GM19372 (cell line): ENCODE measurements around the gene FKBP14.
"Not testable (repeated sequence)": the region's sequence is repeated elsewhere in the genome, so short reads cannot be mapped to it uniquely, and the experiment has no call there.

ENCODE experiments used
- ATAC-seq: cut with Tn5 transposase; IDR thresholded peaks from one replicate; pipeline ENCODE4 v1.9.1; 2021; ENCODE audit warnings: mild to moderate bottlenecking, low read depth, moderate library complexity; ENCODE audit not compliant: unreplicated experiment

The FKBP14 gene, protein sequence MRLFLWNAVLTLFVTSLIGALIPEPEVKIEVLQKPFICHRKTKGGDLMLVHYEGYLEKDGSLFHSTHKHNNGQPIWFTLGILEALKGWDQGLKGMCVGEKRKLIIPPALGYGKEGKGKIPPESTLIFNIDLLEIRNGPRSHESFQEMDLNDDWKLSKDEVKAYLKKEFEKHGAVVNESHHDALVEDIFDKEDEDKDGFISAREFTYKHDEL

DNA sequence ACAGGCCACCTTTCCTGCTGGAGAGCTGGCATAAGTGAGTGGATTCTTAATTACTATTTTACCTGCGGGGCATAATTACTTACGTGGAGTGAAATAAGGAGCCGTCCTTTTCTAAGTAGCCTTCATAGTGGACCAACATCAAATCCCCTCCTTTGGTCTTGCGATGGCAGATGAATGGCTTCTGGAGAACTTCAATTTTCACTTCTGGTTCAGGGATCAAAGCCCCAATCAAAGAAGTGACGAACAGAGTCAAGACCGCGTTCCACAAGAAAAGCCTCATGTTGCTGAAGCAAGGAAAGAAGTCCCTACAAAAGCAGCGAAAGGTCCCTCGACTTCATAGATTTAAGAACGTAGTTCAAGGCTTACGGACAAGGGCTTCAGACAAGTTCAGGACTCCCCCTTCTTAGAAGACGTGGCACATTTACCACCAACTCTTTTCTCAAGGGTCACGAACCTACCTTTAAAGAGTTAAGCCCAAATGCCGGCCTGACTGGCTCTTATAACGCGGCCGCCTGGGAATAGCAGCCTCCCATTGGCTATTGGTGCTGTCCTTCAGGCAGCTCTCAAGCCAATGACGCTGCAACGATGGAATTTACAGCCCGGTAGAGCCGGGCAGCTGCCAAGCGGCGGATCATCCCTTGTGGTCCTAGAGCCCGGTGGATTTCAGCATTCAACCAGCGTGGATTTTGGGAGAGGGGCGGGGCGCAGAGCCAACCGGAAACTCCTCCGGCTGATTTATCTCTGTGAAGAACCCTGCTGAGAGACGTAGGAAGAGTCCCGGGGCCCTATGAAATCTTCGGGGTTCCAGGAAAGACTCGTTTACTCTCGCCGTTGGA, at the start of gene FKBP14:
Gene FKBP14 (minus strand): TSS at position 474 of the 836 bp plus-strand sequence. CDS start 194 bp downstream, at position 280.
- ATAC-seq = peak; percentile 65

DNA sequence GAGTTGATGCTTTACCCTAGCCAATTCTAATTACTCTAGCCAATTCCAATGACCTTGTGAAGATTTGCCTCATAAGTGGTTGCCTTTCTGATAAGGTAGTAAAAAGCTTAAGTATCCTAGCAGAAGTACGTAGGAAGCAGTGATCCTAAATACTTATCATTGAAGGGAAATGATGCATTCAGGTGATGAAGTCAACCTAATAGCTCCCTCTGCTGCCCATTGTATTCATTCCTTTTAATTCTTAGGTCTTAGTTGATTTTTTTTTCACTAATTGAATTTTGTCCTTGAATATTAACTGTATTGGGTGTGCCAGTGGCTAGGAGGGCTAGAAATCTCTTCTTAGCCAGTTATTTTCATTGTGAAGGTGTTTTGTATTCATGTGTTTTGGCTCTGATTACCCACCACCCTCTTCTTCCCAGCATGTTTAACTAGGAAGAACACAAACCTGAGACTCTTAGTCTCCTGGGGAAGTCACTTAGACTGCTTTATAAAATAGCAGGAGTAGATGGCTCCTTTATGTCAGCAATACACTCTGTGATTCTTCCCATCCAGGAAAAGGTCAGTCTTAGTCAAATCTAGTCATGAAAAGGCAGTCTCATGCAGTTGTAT, 48.0 kb upstream of the FKBP14 start:
- ATAC-seq = no peak

DNA sequence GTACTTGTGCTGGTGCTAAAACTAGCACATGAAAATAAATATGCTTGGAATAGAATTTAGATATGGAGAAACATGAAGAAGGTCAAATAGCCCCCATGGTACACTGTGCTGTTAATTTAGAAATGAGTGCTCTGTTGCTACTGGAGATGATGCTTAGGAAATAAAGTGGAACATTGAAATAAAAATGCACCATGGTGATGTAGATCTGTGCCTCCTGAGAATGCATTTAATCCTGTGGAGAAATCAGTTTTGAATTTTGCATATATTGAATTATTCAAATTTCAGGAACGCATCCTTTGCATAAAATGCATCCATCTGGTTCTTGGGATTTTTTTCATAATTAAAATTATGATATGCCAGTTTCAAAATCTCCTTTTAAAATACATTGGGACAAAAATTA, 46.2 kb upstream of the FKBP14 start:
- no peak for ATAC-seq

DNA sequence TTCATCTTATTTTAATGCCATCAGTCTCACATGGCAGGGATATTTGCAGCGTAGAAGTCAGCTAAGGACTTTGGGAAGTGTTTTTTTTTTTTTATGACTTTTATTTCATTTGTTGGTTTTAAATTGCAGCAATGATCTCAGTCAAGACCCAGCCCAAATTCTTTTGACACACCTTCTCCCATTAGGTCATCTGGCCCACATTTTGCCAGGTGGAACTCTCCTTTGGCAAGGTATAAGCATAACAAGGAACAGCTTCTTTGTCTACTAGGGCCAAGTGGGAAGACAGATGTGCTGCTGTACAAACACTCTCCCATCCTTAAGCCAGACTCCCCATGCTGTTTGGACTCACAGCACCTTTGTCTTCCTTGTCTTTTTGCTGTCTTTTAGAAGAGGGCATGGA, 43.5 kb upstream of the FKBP14 start:
- ATAC-seq = no peak

DNA sequence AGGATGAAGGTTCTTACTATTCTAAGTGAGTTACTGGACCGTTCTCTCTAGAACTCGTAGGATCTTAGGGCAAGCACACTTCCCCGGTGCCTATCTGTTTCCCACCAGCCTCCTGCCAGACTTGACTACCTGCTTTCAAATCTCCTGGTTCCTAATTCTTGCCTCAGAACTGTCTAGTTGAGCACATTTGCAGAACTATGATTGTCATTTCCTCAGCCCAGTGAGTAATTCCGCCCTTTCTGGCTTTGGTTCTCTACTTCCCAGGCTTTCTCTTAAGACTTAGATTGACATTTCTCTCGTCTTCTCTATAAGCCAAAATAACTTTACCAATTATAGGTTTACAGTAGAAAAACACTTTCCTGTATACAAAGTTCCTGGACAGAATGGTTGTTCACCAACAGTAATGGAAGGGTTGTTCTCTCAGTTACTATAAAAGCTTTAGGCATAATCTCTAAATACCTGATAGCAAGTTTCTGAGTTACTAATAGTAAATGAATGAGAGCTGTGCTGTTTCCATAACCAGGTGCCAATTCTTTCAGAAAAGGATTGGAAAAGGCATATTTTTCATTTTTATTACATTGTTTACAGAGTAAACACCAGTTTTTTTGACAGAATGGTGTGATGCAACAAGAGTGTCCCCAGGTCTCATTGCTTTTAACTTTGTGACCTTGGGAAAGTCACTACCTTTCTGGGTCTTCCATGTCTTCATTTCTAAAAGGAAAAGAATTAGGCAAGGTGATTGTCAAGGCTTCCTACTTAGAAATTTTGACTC, 42.8 kb upstream of the FKBP14 start:
- ATAC-seq = no peak

DNA sequence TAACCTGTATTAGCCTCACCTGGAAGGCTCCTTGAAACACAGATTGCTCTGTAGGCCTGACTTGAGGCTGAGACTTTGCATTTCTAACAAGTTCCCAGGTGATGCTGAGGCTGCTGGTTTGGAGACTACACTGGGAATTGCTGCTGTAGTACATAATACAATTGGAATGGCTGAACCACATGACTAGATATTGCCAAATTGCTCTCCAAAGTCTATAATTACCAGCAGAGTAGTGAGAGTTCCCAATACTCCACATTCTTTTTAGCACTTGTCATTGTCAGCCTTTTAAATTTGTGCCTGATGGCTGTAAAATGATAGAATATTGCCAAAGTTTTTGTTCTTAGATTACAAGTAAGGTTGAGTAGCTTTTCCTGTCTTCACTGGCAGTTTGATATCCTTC, 41.6 kb upstream of the FKBP14 start:
- no peak for ATAC-seq

DNA sequence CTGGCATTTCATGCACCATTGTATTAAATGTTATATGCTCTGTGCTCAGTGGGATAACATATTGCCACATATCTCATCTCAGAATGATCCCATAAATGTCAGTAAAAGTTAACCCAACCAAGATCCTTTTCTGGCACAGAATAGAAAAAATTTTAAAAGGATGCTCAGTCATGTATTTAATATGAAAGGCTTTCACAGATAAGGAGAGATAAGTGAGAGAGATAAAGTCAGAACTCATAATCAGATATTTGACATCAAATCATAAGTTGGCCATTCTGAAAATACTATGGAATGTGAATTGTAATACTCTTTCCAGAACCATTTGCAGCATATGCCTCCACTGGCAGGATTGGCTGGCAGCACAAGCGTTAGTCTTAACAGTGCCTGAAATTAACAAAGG, 40.2 kb upstream of the FKBP14 start:
- ATAC-seq = no peak

DNA sequence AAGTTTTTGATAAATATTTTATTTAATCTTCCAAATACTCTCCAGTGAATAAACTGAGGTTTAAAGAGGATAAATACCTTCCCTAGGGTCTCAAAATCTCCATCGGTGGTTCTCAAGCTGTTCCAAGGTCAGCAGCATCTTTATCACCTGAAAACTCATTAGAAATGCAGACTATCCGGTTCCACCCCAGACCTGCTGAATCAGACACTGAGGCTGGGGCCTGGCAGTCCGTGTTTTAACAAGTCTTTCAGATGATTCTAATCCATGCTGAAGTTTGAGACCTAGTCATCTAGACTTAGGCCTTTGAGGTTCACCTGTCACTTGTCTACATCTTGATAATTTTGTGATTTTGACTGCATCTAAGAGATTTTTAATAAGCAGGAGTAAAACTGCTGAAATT, 39.2 kb upstream of the FKBP14 start:
- no peak for ATAC-seq

DNA sequence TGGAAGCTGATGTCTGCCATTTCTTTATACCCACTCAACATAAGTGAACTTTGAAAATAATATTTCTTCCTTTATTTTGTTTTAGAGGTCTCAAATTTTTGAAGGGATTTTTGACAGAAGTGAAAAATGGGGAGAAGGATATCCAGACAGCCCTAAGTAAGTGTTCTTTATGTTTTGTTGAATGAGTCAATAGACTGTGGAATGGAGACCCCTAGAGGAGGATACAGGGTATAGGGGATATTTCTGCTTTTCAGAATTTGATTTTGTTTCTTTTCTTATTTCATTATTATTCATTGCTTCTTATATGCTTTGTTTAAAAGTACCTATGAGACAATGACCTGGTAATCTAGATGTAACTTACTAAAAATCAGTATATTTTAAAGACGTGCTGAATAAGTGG, 36.1 kb upstream of the FKBP14 start:
- peak; percentile 70 for ATAC-seq

DNA sequence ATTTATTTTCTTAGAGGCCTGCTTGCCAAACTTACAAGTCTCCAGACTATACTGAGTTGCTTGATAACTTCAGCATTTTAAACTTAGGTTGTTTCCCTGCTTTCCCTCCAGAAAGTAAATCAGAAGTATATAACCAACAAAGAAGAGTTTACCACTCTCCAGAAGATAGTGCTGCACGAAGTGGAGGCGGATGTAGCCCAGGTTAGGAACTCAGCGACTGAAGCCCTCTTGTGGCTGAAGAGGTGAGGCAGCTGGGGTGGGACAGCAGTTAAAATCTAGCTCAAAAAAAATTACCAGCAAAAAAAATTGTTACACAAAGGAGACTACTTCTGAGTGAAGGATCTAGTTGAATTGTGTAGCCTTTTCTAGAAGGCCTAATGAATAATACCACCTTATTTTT, 35.3 kb upstream of the FKBP14 start:
- ATAC-seq = not testable (repeated sequence)

DNA sequence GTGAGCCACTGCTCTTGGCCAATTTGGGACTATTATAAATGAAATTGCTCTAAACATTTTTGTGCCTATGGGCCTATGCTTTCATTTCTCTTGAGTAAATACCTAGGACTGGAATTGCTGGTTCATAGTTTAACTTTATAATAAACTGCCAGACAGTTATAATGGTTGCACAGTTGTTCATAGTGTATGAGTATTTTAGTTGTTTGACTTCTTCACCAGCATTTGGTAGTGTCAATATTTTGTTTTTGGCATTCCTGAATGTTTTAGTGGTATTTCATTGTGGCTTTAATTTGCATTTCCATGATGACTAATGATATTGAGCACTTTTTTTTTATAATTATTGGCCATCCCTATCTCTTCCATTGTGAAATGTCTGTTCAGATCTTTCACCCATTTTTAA, 31.2 kb upstream of the FKBP14 start:
- ATAC-seq = no peak

DNA sequence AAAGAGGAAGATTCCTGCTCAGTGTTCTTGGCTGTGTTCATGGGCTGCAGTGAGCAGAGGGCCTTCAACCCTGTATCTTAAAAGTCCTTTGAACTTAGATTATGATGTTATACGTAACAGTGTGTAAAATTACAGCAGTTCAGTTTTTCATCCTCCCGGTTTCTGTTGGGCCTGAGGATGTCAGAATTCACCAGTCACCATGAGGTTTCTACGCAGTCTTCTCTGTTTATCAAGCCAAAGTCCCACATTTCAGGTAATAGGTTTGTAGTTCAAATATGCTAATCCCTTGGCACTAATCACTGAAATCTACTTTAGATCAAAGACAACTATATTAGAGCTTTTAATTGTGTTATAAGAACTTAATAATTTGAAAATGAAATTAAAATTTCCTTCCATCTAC, 26.6 kb upstream of the FKBP14 start:
- ATAC-seq = no peak

DNA sequence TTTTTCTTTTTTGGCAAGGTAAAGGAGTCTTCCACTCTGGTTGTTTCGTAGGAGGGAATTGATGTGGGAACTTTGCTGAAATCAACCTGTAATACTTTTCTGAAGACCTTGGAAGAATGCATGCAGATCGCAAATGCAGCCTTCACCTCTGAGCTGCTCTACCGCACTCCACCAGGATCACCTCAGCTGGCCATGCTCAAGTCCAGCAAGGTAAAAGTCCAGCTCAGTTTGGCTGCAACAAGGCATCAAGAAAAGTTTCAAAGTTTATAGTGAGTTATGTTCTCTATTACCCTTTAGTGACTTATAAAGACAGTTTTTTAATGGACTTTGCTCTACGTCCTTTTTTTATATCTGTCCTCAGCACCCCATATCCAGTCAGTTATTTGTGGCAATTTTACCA, 22.7 kb upstream of the FKBP14 start:
- ATAC-seq = no peak

DNA sequence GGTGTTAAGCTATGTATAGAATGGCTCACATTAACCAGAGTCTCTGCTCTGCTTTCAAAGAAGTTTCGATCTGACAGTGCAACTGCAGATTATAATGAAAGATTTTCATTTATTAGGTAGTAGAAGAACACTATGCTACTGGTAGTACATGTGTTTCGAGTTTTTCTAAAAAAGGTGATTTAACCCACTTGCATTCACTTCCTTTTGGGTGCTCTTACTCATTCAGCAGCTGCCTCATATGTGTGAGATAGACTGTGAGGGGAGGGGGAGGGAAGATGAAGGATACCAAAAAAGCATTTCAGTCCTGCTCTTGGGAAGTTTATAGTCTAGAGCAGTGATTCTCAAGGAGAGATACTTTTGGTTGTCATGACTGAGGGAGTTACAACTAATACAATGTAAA, 22.1 kb upstream of the FKBP14 start:
- ATAC-seq = no peak

DNA sequence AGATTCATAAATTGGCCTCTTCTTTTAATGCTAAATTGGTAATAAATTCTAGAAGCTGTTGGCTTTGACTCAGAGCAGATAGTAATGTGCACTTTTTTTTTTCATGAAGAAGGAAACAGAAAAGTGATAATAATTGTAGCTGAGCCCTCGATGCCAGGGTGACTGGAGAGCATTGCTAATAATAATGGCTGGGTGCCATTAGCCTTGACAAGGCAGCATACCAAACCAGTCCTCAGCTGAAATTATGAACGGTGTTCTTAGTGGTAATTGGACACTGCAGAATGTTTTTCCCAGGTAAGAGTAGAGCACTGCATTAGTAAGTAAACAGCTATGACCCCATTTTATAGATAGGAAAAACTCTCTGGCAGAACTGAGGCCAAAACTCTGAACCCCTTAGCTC, 20.6 kb upstream of the FKBP14 start:
- no peak for ATAC-seq

DNA sequence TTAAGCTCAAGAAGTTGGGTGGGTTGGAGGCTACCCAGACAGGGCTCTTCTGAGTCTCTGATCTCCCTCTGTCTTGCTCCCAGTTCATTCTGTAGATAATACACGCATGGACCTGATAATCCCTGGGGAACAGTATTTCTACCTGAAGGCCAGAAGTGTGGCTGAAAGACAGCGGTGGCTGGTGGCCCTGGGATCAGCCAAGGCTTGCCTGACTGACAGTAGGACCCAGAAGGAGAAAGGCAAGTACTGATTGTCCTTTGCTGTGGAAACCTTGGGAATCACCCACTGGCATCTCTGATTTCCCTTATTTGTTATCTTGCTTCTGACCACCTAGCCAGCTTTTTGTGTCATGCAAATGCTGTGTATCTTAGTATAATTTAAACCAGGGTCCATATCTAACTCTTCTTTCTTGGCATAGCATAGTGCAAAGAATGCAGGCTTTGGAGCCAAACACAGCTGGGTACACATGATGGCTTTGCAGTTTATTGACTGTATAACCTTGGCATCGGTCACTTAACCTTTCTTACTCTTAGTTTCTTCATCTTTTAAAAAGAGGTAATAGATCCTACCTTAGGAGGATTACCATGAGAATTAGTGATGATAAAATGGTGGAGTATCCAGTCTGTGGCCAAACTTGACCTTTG, 19.7 kb upstream of the FKBP14 start:
- ATAC-seq = no peak

DNA sequence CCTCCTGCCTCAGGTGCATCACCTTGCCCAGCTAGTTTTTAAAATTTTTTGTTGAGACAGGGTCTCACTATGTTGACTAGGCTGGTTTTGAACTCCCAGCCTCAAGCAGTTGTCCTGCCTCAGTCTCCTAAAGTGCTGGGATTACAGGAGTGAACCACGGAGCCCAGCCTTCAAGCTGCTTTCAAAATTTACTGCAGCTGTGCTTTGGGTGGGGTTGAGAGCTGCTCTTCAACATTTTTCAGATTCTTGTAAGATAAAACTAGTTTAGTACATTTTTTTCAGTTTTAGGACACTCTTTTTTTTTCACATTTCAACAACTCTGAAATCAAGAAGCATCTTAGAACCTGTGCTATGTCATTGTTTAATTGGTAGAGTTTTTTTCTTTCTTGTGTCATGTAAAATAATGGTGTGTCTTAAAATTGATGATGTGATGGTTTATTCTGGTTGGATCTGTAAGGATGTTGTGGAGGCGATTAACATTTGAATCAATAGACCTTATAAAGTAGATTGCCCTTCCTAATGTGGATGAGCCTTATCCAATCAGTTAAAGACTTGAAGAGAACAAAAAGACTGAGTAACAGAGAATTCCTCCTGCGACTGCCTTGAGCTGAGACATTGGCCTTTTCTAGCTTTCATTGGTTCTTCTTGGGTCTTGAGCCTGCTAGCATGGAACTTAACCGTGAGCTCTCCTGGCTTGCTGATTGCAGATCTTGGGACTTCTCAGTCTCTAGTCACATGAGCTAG, 15.2 kb upstream of the FKBP14 start:
- ATAC-seq = no peak

DNA sequence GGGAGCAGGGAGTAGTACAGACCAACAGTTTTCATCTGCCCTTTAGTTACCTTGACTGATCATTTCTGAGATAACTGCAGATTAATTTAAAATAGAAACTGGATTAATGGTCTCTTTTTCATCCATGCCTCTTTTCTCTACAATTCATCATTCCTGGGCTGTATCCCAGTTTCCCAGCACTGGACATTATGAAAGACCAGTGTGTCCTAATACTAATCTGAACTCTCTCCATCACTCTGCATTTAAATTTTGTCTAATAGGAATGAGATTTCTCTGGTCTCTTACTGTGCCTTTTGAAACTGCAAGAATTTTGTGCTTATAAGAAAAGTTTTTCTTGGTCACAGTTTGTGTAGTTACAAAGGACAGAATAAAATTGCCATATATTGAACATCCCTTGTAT, 14.4 kb upstream of the FKBP14 start:
- ATAC-seq = no peak

DNA sequence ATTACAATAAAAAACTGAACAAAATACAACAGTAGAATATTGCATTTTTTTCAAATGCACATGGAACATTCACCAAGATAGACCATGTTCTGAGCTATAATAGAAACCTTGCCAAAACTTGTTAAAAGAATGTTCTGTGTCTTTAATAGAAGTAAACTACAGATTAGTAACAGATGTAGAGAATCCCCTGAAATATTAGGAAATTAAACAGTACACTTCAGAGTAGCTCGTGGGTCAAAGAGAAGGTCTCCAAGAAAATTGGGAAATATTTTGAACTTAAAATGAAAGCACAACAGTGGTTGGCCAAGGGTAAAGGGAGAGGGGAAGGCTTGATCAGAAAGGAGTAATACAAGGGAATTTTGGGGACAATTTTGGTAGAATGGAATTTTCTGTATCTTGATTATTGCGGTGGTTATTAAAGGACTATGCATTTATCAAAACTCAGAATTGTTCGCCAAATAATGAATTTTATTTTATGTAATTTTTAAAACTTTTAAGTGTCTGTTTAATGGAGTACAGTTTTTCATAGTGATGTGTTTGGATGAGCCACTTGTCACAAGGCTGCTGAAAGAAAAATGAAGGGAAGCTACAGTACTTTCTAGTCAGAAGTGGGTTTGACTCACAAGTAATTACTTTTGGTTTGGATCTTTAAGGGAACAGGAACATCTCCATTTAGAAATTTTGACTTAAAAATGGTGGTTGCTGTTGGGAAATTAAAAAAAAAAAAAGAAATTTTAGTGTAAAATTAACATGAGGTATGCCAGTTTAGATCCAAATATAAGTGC, 11.9 kb upstream of the FKBP14 start:
- no peak for ATAC-seq
